MM.1S (cell line): ENCODE data around the gene ZGPAT.
"Not testable (repeated sequence)": the region's sequence is repeated elsewhere in the genome, so short reads cannot be mapped to it uniquely, and the experiment has no call there.

Experiments
- DNase-seq: peaks from one replicate; pipeline ENCODE4 v3.0.0-alpha.2; 2015
- H2AFZ ChIP-seq: fragments of 300-600 bp; sonication (generic); 2 replicates; pipeline ENCODE4 v1.6.0; 2016; ENCODE audit warnings: antibody characterized with exemption, low read length
- H3F3A ChIP-seq: fragments of 300-600 bp; sonication (generic); 2 replicates; pipeline ENCODE4 v1.6.1; 2016; ENCODE audit warnings: mild to moderate bottlenecking, antibody characterized with exemption, low read length, moderate library complexity, mixed read lengths; ENCODE audit not compliant: insufficient read depth
- H3K27ac ChIP-seq: fragments of 300-600 bp; sonication (generic); 2 replicates; pipeline ENCODE4 v1.5.1; 2016; ENCODE audit warnings: mild to moderate bottlenecking, low read length
- H3K27me3 ChIP-seq: fragments of 300-600 bp; sonication (generic); replicated peaks from 2 replicates; pipeline ENCODE4 v1.6.0; 2016; ENCODE audit warnings: low read length; ENCODE audit not compliant: insufficient read depth
- H3K36me3 ChIP-seq: fragments of 300-600 bp; sonication (generic); replicated peaks from 2 replicates; pipeline ENCODE4 v1.6.1; 2016; ENCODE audit warnings: mild to moderate bottlenecking, low read length, mixed read lengths; ENCODE audit not compliant: insufficient read depth
- H3K4me1 ChIP-seq: fragments of 300-600 bp; sonication (generic); 2 replicates; pipeline ENCODE4 v1.6.1; 2016; ENCODE audit warnings: low read length, mixed read lengths
- H3K4me2 ChIP-seq: fragments of 300-600 bp; sonication (generic); 2 replicates; pipeline ENCODE4 v1.6.0; 2016; ENCODE audit warnings: low read depth, low read length
- H3K4me3 ChIP-seq: fragments of 300-600 bp; sonication (generic); 2 replicates; pipeline ENCODE4 v1.5.1; 2016; ENCODE audit warnings: low read length, mixed read lengths
- H3K79me2 ChIP-seq: fragments of 300-600 bp; sonication (generic); 2 replicates; pipeline ENCODE4 v1.6.1; 2016; ENCODE audit warnings: mixed run types, low read length, mixed read lengths
- H3K9ac ChIP-seq: fragments of 300-600 bp; sonication (generic); 2 replicates; pipeline ENCODE4 v1.6.1; 2016; ENCODE audit warnings: low read length, mixed read lengths
- H3K9me2 ChIP-seq: fragments of 300-600 bp; sonication (generic); replicated peaks from 2 replicates; pipeline ENCODE4 v1.6.1; 2016; ENCODE audit warnings: mild to moderate bottlenecking, low read length, mixed read lengths; ENCODE audit not compliant: insufficient read depth
- H3K9me3 ChIP-seq: fragments of 300-600 bp; sonication (generic); replicated peaks from 2 replicates; pipeline ENCODE4 v1.6.1; 2016; ENCODE audit warnings: mild to moderate bottlenecking, low read length, mixed read lengths; ENCODE audit not compliant: insufficient read depth
- H4K20me1 ChIP-seq: fragments of 300-600 bp; sonication (generic); 2 replicates; pipeline ENCODE4 v1.6.1; 2016; ENCODE audit warnings: mild to moderate bottlenecking, low read length, moderate library complexity, mixed read lengths; ENCODE audit not compliant: insufficient read depth
- EZH2 ChIP-seq: fragments of 300-600 bp; sonication (generic); optimal IDR thresholded peaks from 2 replicates; pipeline ENCODE3; 2017; ENCODE audit warnings: low read depth, mild to moderate bottlenecking, antibody characterized with exemption, low read length, mixed read lengths
- EZH2phosphoT487 ChIP-seq: fragments of 300-600 bp; sonication (generic); IDR thresholded peaks from 2 replicates; pipeline ENCODE4 v1.6.1; 2018; ENCODE audit warnings: antibody characterized with exemption, low read length
- TF ChIP-seq, protein P1 (sequence below): fragments of 300-600 bp; sonication (generic); IDR thresholded peaks from 2 replicates; pipeline ENCODE4 v1.5.1; 2016; ENCODE audit warnings: antibody characterized with exemption, low read length, mixed read lengths

The ZGPAT gene, protein sequence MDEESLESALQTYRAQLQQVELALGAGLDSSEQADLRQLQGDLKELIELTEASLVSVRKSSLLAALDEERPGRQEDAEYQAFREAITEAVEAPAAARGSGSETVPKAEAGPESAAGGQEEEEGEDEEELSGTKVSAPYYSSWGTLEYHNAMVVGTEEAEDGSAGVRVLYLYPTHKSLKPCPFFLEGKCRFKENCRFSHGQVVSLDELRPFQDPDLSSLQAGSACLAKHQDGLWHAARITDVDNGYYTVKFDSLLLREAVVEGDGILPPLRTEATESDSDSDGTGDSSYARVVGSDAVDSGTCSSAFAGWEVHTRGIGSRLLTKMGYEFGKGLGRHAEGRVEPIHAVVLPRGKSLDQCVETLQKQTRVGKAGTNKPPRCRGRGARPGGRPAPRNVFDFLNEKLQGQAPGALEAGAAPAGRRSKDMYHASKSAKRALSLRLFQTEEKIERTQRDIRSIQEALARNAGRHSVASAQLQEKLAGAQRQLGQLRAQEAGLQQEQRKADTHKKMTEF

DNA sequence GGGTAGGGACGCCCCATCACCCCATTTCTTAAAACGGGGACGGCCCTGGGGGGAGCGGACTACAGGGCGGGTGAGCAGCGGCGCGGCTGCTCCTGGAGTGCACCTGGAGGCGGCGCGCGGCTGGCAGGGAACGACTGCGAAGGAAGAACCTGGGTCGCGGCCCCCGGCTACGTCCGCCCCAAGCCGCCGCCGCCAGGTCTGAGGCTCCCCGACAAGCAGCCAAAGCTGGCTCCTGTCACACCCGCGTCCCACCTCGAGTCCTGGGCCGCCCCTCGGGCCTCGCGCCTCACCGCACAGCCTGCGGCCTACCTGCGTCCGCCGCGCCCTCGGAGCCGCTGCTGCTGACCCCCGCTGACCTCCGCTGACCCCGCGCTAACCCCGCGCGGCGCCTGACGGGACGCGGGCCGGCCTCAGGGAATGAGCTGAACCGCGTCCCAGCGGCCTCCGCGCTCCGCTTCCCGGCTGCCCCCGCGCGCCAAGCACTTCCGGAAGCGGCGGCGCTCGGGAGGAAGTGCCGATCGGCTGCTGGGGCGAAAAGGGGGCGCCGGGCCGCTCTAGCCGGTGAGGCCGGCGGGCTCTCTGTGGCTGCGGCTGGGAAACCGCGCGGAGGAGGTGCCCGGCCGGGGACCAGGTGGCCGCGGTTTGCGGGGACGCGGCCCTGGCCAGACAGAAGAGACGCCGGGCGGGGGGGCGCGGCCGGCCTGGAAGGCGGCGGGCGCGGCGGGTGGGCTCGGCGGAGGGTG is at the start of gene ZGPAT, which contains the start of gene ARFRP1:
ZGPAT (plus strand) TSS at position 482 of the 743 bp plus-strand sequence. CDS start 542 bp downstream, outside the sequence.
ARFRP1 (minus strand) TSS at position 419 of the 743 bp plus-strand sequence. CDS start 885 bp downstream, outside the sequence.
- Histone ChIP-seq H3F3A (0 out of 2 replicates have a peak, but pooled peaks cover 9% of the 10 kb centered on the region), H2AFZ (peak within 1 kb of the TSS; percentile 69), H3K36me3 (peaks cover 9% of the 10 kb centered on the region), H3K9me3 (no peaks in the 10 kb centered on the region), H3K4me1 (peaks cover 14% of the 10 kb centered on the region), H3K4me3 (peak within 1 kb of the TSS; percentile 97), H3K9ac (peak within 1 kb of the TSS; percentile 83), H3K4me2 (peak within 1 kb of the TSS; percentile 88), H3K27me3 (no peaks in the 10 kb centered on the region), H3K79me2 (peaks cover 82% of the 10 kb centered on the region), H3K9me2 (no peaks in the 10 kb centered on the region), H3K27ac (peak within 1 kb of the TSS; percentile 46; the same call in 1 of the 2 replicates), H4K20me1 (peaks cover 4% of the 10 kb centered on the region; the same call in 1 of the 2 replicates)
- peak; percentile 91 for DNase-seq
- no peak for TF ChIP-seq EZH2phosphoT487
- TF ChIP-seq EZH2, result no peak
- TF ChIP-seq, protein P1, sequence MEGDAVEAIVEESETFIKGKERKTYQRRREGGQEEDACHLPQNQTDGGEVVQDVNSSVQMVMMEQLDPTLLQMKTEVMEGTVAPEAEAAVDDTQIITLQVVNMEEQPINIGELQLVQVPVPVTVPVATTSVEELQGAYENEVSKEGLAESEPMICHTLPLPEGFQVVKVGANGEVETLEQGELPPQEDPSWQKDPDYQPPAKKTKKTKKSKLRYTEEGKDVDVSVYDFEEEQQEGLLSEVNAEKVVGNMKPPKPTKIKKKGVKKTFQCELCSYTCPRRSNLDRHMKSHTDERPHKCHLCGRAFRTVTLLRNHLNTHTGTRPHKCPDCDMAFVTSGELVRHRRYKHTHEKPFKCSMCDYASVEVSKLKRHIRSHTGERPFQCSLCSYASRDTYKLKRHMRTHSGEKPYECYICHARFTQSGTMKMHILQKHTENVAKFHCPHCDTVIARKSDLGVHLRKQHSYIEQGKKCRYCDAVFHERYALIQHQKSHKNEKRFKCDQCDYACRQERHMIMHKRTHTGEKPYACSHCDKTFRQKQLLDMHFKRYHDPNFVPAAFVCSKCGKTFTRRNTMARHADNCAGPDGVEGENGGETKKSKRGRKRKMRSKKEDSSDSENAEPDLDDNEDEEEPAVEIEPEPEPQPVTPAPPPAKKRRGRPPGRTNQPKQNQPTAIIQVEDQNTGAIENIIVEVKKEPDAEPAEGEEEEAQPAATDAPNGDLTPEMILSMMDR, result no peak

DNA sequence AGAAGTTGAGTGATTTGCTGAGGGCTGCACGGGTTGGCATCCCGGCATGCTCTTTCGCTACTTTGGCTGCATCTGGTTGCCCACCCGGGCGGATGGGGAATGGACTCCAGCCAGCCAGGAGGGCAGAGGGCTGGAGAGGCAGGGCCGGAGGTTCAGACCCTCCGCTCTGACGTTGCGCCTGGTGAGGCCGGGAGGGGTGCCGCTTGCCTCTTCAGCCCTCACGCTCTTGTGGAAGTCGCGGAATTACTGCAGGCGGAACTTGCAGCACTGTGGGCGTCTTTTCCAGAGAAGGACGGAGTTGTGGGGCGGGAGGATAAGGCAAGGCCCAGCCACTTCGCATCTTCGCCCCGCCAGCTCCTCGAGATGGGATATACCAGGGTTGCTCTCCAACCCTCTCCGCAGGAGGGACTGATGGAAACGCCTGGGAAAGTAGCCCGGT is 49.1 kb upstream of the ZGPAT start:
- Histone ChIP-seq H3K4me1 (0 out of 2 replicates have a peak, but pooled peaks cover 4% of the 10 kb centered on the region), H3K36me3 (no peaks in the 10 kb centered on the region), H3K4me3 (peak overlapping the region; percentile 95), H3K27ac (no peak overlapping the region), H3K79me2 (peaks cover 21% of the 10 kb centered on the region), H3K27me3 (peaks cover 19% of the 10 kb centered on the region), H3K9me3 (no peaks in the 10 kb centered on the region), H3K9ac (peak overlapping the region; percentile 85), H3K4me2 (peak overlapping the region; percentile 52), H4K20me1 (no peaks in the 10 kb centered on the region), H3K9me2 (no peaks in the 10 kb centered on the region), H2AFZ (peak overlapping the region; percentile 95), H3F3A (no peaks in the 10 kb centered on the region)
- TF ChIP-seq EZH2, result no peak
- TF ChIP-seq, protein P1, result no peak
- no peak for DNase-seq

DNA sequence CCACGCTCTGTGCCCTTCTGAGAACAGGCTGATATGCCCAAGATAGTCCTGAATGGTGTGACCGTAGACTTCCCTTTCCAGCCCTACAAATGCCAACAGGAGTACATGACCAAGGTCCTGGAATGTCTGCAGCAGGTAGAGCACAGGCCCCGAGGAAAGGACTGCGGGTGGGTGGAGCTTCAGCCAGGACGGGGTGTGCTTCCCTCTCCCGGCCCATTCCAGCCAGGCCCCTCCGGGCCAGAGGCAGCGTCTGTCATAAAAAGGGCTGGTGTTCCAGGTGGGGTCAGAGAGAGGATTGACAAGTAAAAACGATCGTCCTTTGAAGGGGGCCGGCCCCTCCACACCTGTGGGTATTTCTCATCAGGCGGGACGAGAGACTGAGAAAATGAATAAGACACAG is 48.5 kb upstream of the ZGPAT start:
- H3K4me1 ChIP-seq, result 0 out of 2 replicates have a peak, but pooled peaks cover 4% of the 10 kb centered on the region
- peak overlapping the region; percentile 52; the same call in 1 of the 2 replicates for H3K4me2 ChIP-seq
- H3K36me3 ChIP-seq, result no peaks in the 10 kb centered on the region
- peak overlapping the region; percentile 85; the same call in 1 of the 2 replicates for H3K9ac ChIP-seq
- H3K79me2 ChIP-seq, result peaks cover 21% of the 10 kb centered on the region
- H2AFZ ChIP-seq, result no peak overlapping the region
- no peaks in the 10 kb centered on the region for H3K9me3 ChIP-seq
- no peaks in the 10 kb centered on the region for H3F3A ChIP-seq
- DNase-seq, result no peak
- H3K9me2 ChIP-seq, result no peaks in the 10 kb centered on the region
- H3K27ac ChIP-seq, result no peak overlapping the region
- peaks cover 13% of the 10 kb centered on the region for H3K27me3 ChIP-seq
- no peaks in the 10 kb centered on the region for H4K20me1 ChIP-seq
- no peak for TF ChIP-seq EZH2
- no peak for TF ChIP-seq EZH2phosphoT487
- TF ChIP-seq, protein P1, result no peak
- H3K4me3 ChIP-seq, result peak overlapping the region; percentile 95

DNA sequence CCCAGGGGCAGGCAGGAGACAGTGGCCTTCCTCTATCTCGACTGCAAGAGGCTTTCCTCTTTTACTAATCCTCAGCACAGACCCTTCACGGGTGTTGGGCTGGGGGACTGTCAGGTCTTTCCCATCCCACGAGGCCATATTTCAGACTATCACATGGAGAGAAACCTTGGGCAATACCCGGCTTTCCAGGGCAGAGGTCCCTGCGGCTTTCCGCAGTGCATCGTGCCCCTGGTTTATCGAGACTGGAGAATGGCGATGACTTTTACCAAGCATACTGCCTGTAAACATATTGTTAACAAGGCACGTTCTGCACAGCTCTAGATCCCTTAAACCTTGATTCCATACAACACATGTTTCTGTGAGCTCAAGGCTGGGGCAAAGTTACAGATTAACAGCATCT is 47.7 kb upstream of the ZGPAT start:
- DNase-seq, result not testable (repeated sequence)

More for the DNA sequence above, 47.7 kb upstream of the ZGPAT start:
- H3K4me3 ChIP-seq, H2AFZ ChIP-seq, H4K20me1 ChIP-seq, H3K9me3 ChIP-seq, H3K27me3 ChIP-seq, H3F3A ChIP-seq, H3K27ac ChIP-seq, H3K9ac ChIP-seq, H3K9me2 ChIP-seq, H3K4me1 ChIP-seq, H3K36me3 ChIP-seq, H3K4me2 ChIP-seq: not testable (repeated sequence)
- H3K79me2 ChIP-seq, result peaks cover 21% of the 10 kb centered on the region
